ENCODE data around the gene RIPK4.

RIPK4 gene

DNA sequence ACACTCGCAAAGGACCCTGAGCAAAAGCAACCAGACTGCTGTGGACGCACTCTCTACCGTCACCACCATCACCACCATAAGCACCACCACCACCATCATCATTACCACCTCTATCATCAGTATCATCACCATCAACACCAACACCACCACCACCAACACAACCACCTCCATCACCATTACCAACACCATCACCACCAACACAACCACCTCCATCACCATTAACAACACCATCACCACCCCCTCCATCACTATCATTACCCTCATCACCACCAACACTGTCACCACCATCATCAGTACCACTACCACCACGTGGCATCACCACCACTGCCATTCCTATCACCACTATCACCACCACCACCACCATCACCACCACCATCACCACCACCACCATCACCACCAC lies 38.8 kb upstream of the RIPK4 start:
- Histone ChIP-seq H3K27me3 (ENCODE audit: control insufficient read depth in 5 of 5, insufficient read depth in 4 of 5, low read length in 5 of 5) (no peaks in the 10 kb centered on the region), H3K9me3 (ENCODE audit: control insufficient read depth in 5 of 5, low read length in 5 of 5) (no peaks in the 10 kb centered on the region), H3K4me3 (ENCODE audit: low read depth in 1 of 5, low read length in 5 of 5) (no peak overlapping the region), H3K9ac (ENCODE audit: low read length in 5 of 5) (no peak overlapping the region), H3K36me3 (ENCODE audit: control insufficient read depth in 5 of 5, insufficient read depth in 5 of 5, low read length in 5 of 5) (peaks cover 3 to 53% (median 28%) of the 10 kb centered on the region in 5 donors), H3K4me1 (ENCODE audit: control insufficient read depth in 5 of 5, insufficient read depth in 5 of 5, low read length in 5 of 5) (peaks cover 2 to 22% (median 12%) of the 10 kb centered on the region in 5 donors), H3K27ac (ENCODE audit: low read depth, low read length) (no peak overlapping the region)

DNA sequence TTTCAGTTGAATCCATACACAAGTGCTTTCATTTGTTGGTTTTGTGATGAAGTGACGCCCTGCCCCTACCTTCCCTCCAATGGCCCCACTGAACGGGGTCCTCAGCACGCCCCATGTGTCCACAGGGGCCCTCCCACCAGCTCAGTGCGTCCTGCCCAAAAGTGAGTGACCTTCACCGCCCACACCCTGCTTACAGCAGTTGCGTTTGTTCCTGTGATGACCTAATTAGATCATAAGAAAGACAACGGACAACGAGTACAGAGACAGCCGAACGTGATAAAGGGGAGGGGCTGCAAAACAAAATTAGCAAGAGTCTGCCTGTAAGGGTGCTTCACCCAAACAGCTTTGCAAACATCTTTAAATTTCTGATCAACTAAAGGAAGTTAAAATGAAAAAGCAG lies 38.2 kb upstream of the RIPK4 start:
- H3K36me3 ChIP-seq (ENCODE audit: control insufficient read depth in 5 of 5, insufficient read depth in 5 of 5, low read length in 5 of 5) = peaks cover 3 to 53% (median 25%) of the 10 kb centered on the region in 5 donors
- H3K9me3 ChIP-seq (ENCODE audit: control insufficient read depth in 5 of 5, low read length in 5 of 5) = no peaks in the 10 kb centered on the region
- no peak overlapping the region for H3K9ac ChIP-seq (ENCODE audit: low read length in 5 of 5)
- no peaks in the 10 kb centered on the region for H3K27me3 ChIP-seq (ENCODE audit: control insufficient read depth in 5 of 5, insufficient read depth in 4 of 5, low read length in 5 of 5)
- H3K27ac ChIP-seq (ENCODE audit: low read depth, low read length) = no peak overlapping the region
- peaks cover 2 to 22% (median 16%) of the 10 kb centered on the region in 5 donors for H3K4me1 ChIP-seq (ENCODE audit: control insufficient read depth in 5 of 5, insufficient read depth in 5 of 5, low read length in 5 of 5)
- no peak overlapping the region for H3K4me3 ChIP-seq (ENCODE audit: low read depth in 1 of 5, low read length in 5 of 5)

DNA sequence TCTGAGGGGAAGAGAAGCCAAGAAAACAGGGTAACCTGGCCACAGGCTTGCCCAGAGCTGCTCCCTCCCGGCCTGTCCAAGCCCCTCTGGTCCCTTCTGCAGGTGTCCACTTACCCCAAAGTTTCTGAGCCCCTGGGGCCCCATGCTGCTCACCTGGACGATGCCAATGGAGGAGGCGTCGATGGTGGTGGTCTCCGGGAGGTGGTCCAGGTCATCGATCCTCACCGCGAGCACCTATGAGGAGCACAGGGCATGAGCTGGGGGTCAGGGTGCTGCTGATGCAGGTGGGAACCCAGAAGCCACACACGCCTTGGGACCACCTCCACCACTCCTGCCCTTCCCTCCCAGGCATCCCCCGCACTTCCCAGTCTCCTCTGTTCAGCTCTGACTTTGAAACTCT lies 37.5 kb upstream of the RIPK4 start:
- H3K27me3 ChIP-seq (ENCODE audit: control insufficient read depth in 5 of 5, insufficient read depth in 4 of 5, low read length in 5 of 5) = no peaks in the 10 kb centered on the region
- H3K9ac ChIP-seq (ENCODE audit: low read length in 5 of 5) = no peak overlapping the region
- H3K9me3 ChIP-seq (ENCODE audit: control insufficient read depth in 5 of 5, low read length in 5 of 5) = no peaks in the 10 kb centered on the region
- H3K27ac ChIP-seq (ENCODE audit: low read depth, low read length) = no peak overlapping the region
- H3K36me3 ChIP-seq (ENCODE audit: control insufficient read depth in 5 of 5, insufficient read depth in 5 of 5, low read length in 5 of 5) = peaks cover 3 to 53% (median 26%) of the 10 kb centered on the region in 5 donors
- H3K4me1 ChIP-seq (ENCODE audit: control insufficient read depth in 5 of 5, insufficient read depth in 5 of 5, low read length in 5 of 5) = peaks cover 2 to 22% (median 20%) of the 10 kb centered on the region in 5 donors
- no peak overlapping the region for H3K4me3 ChIP-seq (ENCODE audit: low read depth in 1 of 5, low read length in 5 of 5)

DNA sequence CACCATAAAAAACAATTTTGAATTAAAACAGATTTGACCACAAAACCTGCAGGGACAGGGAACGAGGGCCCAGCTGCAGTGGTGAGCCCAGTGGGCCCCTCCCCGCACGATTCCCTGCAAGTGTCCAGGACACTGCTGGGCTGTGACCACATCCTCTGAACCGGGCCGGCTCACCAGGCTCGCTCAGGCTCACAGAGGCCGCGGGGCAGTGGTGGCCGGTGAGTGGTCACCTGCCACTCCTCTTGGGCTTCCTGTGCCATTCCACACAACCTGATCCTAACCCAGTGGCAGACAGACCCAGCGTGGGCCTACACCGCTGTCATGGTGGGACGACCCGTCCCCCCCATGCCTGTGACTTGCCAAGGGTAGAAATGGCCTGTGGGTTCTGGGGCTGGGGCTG lies 36.5 kb upstream of the RIPK4 start:
- Histone ChIP-seq H3K36me3 (ENCODE audit: control insufficient read depth in 5 of 5, insufficient read depth in 5 of 5, low read length in 5 of 5) (peaks cover 0 to 53% (median 27%) of the 10 kb centered on the region in 5 donors), H3K4me3 (ENCODE audit: low read depth in 1 of 5, low read length in 5 of 5) (no peak overlapping the region), H3K27me3 (ENCODE audit: control insufficient read depth in 5 of 5, insufficient read depth in 4 of 5, low read length in 5 of 5) (no peaks in the 10 kb centered on the region), H3K4me1 (ENCODE audit: control insufficient read depth in 5 of 5, insufficient read depth in 5 of 5, low read length in 5 of 5) (peaks cover 2 to 22% (median 20%) of the 10 kb centered on the region in 5 donors), H3K9ac (ENCODE audit: low read length in 5 of 5) (no peak overlapping the region), H3K9me3 (ENCODE audit: control insufficient read depth in 5 of 5, low read length in 5 of 5) (no peaks in the 10 kb centered on the region), H3K27ac (ENCODE audit: low read depth, low read length) (no peak overlapping the region)

DNA sequence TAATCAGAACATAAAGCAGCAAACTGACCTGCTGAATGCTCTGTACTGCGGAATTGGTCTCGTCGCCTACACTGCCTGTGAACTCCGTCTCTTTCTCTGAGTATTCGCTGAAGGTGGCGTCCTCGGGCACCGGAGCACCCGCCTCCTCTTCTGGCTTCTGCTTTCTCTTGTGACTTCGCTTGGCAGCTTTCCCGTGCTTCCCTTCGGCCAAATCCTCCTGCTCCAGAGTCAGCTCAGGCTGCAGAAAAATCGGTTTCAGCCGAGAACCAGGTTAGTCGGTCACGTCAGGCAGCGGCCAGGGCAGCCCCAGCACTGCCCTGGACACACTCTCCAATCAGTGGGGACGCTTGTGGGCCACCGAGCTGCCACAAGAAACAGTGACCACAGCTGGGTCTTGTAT lies 35.8 kb upstream of the RIPK4 start:
- Histone ChIP-seq H3K27ac (ENCODE audit: low read depth, low read length) (no peak overlapping the region), H3K9me3 (ENCODE audit: control insufficient read depth in 5 of 5, low read length in 5 of 5) (no peaks in the 10 kb centered on the region), H3K4me3 (ENCODE audit: low read depth in 1 of 5, low read length in 5 of 5) (peak overlapping the region in 4 of 5 donors; percentile 10 to 43 (median 42)), H3K9ac (ENCODE audit: low read length in 5 of 5) (peak overlapping the region in 1 of 5 donors; percentile 28), H3K4me1 (ENCODE audit: control insufficient read depth in 5 of 5, insufficient read depth in 5 of 5, low read length in 5 of 5) (peaks cover 2 to 22% (median 20%) of the 10 kb centered on the region in 5 donors), H3K27me3 (ENCODE audit: control insufficient read depth in 5 of 5, insufficient read depth in 4 of 5, low read length in 5 of 5) (no peaks in the 10 kb centered on the region), H3K36me3 (ENCODE audit: control insufficient read depth in 5 of 5, insufficient read depth in 5 of 5, low read length in 5 of 5) (peaks cover 0 to 51% (median 27%) of the 10 kb centered on the region in 5 donors)

DNA sequence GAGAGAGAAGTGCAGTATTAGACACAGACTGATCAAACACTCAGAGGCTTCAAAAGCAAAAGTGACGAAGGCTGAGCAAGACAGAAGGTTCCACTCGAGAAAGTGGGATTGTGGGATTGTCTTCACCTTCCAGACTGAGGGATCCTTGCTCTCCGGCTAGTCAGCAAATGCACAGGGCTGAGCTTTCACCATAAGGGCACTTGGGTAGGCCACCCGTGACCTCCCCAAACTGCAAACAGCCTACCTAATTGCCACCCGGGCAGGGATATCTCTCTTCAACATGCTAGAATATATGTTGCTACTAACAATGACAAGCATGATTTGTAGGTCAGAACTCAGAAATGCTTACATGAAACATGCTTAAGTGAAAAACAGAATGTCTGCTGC lies 35.3 kb upstream of the RIPK4 start:
- Histone ChIP-seq H3K9ac (ENCODE audit: low read length in 5 of 5) (peak overlapping the region in 1 of 5 donors; percentile 28), H3K27ac (ENCODE audit: low read depth, low read length) (no peak overlapping the region), H3K36me3 (ENCODE audit: control insufficient read depth in 5 of 5, insufficient read depth in 5 of 5, low read length in 5 of 5) (peaks cover 0 to 50% (median 27%) of the 10 kb centered on the region in 5 donors), H3K4me3 (ENCODE audit: low read depth in 1 of 5, low read length in 5 of 5) (peak overlapping the region in 3 of 5 donors; percentile 42 to 43 (median 43)), H3K27me3 (ENCODE audit: control insufficient read depth in 5 of 5, insufficient read depth in 4 of 5, low read length in 5 of 5) (no peaks in the 10 kb centered on the region), H3K9me3 (ENCODE audit: control insufficient read depth in 5 of 5, low read length in 5 of 5) (no peaks in the 10 kb centered on the region), H3K4me1 (ENCODE audit: control insufficient read depth in 5 of 5, insufficient read depth in 5 of 5, low read length in 5 of 5) (peaks cover 2 to 22% (median 20%) of the 10 kb centered on the region in 5 donors)

DNA sequence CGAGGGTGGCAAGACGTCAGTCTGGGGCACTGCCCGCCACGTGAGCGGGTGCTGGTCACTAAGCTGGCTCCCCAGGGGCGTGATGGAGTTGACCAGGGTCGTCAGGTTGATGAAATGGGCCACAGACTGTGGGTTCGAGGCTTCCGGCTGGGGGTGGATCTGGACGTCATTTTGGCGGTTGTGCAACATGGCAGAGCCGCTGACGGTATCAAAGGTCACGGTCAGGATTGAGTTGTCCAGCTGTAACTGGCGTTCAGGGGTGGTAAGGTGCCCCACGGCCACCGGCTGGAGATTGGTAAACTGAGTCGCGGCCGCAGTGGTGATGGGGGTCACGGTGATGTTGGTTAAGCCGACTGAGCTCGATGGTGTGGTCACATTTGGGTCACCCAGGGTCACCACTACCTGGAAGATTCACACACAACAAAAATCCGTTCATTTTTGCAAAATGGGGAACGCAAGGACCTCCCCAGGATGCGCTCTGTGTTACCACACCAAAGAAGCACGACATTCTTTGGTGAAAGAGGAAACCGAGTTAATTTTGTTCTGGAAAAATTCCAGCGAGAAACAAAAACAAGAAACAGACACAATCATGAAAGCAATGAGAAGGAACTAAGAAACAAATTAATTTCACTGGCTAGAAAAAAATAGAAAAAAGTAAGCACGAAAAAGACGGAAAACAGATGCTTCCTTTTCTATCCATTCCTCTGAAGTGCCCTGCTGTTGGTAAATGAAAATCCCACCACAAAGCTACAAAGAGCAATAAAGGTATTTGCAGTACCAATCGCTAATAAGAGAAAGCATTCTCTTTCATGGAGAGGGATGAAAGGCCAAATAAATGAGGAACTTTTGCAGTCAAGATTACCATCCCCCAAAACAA lies 34.7 kb upstream of the RIPK4 start:
- Histone ChIP-seq H3K9me3 (ENCODE audit: control insufficient read depth in 5 of 5, low read length in 5 of 5) (no peaks in the 10 kb centered on the region), H3K27ac (ENCODE audit: low read depth, low read length) (no peak overlapping the region), H3K36me3 (ENCODE audit: control insufficient read depth in 5 of 5, insufficient read depth in 5 of 5, low read length in 5 of 5) (peaks cover 0 to 56% (median 27%) of the 10 kb centered on the region in 5 donors), H3K27me3 (ENCODE audit: control insufficient read depth in 5 of 5, insufficient read depth in 4 of 5, low read length in 5 of 5) (no peaks in the 10 kb centered on the region), H3K4me1 (ENCODE audit: control insufficient read depth in 5 of 5, insufficient read depth in 5 of 5, low read length in 5 of 5) (peaks cover 2 to 22% (median 20%) of the 10 kb centered on the region in 5 donors), H3K4me3 (ENCODE audit: low read depth in 1 of 5, low read length in 5 of 5) (no peak overlapping the region), H3K9ac (ENCODE audit: low read length in 5 of 5) (no peak overlapping the region)

DNA sequence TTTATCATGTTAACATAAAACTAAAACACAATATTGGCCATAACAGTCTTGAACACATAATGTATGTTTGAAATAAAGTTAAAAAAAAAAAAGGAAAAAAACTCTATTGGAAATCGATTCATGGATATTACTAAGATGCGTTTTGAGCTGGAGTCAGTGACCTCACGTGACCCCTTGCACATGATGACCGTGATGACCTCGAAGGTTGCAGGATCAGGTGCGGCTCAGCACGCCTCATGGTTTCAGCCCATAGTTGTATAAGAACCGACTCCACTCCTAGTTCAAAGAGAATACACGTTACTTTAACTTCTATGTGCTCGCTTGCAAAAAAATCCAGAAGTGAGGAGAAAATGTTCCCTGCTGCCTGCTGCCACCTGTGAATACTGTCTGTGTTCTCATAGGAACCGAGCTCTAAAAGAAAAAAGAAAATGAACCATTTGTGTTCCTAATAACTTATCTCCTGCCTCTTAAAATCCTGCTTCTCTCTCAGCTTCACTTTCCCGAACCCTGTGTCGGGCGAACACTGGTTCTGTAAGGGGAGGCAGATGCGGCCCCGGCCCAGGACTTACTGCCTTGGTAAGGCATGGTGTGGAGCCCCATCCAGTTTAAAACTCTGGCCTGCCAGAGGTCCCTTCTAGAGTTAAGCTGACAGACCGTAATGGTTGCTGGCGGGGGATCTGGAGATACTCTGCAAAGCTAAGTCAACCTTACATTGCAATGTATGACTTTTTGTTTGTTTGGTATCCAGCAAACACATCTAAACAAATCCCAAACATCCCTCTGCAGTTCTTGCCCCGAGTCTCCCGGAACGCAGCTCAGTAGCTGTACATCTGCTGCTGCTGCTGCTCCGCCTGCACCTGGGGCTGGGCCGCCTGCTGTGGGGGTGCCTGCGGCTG lies 33.8 kb upstream of the RIPK4 start:
- no peak overlapping the region for H3K27ac ChIP-seq (ENCODE audit: low read depth, low read length)
- H3K9ac ChIP-seq (ENCODE audit: low read length in 5 of 5) = no peak overlapping the region
- H3K27me3 ChIP-seq (ENCODE audit: control insufficient read depth in 5 of 5, insufficient read depth in 4 of 5, low read length in 5 of 5) = no peaks in the 10 kb centered on the region
- H3K4me3 ChIP-seq (ENCODE audit: low read depth in 1 of 5, low read length in 5 of 5) = no peak overlapping the region
- H3K36me3 ChIP-seq (ENCODE audit: control insufficient read depth in 5 of 5, insufficient read depth in 5 of 5, low read length in 5 of 5) = peaks cover 0 to 56% (median 27%) of the 10 kb centered on the region in 5 donors
- H3K9me3 ChIP-seq (ENCODE audit: control insufficient read depth in 5 of 5, low read length in 5 of 5) = no peaks in the 10 kb centered on the region
- H3K4me1 ChIP-seq (ENCODE audit: control insufficient read depth in 5 of 5, insufficient read depth in 5 of 5, low read length in 5 of 5) = peaks cover 2 to 22% (median 20%) of the 10 kb centered on the region in 5 donors

DNA sequence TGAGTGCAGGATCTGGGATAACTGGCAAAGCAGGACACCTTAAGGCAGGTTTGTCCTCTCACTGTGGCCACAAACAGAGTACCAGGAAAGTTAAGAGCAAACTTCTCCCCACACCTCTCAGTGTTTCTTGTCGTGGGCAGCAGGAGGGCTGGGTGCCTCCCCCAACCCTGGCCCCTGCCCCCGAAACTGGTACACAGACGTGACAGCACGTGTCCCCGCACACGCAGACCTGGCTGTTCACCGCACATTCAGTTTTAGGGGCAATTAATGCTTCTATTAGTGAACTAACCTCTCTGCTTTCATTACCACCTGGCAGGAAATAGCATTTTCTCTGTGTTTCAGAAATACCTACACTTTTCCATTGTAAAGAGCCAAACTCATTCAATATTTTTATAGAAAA lies 32.9 kb upstream of the RIPK4 start:
- Histone ChIP-seq H3K36me3 (ENCODE audit: control insufficient read depth in 5 of 5, insufficient read depth in 5 of 5, low read length in 5 of 5) (peaks cover 0 to 56% (median 27%) of the 10 kb centered on the region in 5 donors), H3K27ac (ENCODE audit: low read depth, low read length) (no peak overlapping the region), H3K9me3 (ENCODE audit: control insufficient read depth in 5 of 5, low read length in 5 of 5) (no peaks in the 10 kb centered on the region), H3K4me1 (ENCODE audit: control insufficient read depth in 5 of 5, insufficient read depth in 5 of 5, low read length in 5 of 5) (peaks cover 2 to 22% (median 20%) of the 10 kb centered on the region in 5 donors), H3K4me3 (ENCODE audit: low read depth in 1 of 5, low read length in 5 of 5) (no peak overlapping the region), H3K9ac (ENCODE audit: low read length in 5 of 5) (no peak overlapping the region), H3K27me3 (ENCODE audit: control insufficient read depth in 5 of 5, insufficient read depth in 4 of 5, low read length in 5 of 5) (no peaks in the 10 kb centered on the region)

All from subcutaneous abdominal adipose tissue (tissue), 5 donors.